ENCODE data around the gene FBXL20.
"Not testable (repeated sequence)": the region's sequence is repeated elsewhere in the genome, so short reads cannot be mapped to it uniquely, and the experiment has no call there.

Gene FBXL20

GRCh38 chr17:39376434-39376833, 25.0 kb downstream of the FBXL20 start:
- DNase-seq: no peak

GRCh38 chr17:39367805-39368204, 33.6 kb downstream of the FBXL20 start:
- DNase-seq: not testable (repeated sequence)

- no peak for DNase-seq
These were observed 35.6 kb downstream of the FBXL20 start for GRCh38 chr17:39365872-39366271.

- DNase-seq: no peak
These were observed 36.2 kb downstream of the FBXL20 start for GRCh38 chr17:39365242-39365641.

GRCh38 chr17:39364236-39365025, 37.0 kb downstream of the FBXL20 start:
- no peak for DNase-seq

- DNase-seq: no peak
These were observed 40.4 kb downstream of the FBXL20 start for GRCh38 chr17:39361064-39361463.

- DNase-seq: no peak
These were observed 40.9 kb downstream of the FBXL20 start for GRCh38 chr17:39360537-39360936.

- no peak for DNase-seq
These were observed 41.4 kb downstream of the FBXL20 start for GRCh38 chr17:39359994-39360393.

- no peak for DNase-seq
These were observed 43.4 kb downstream of the FBXL20 start for GRCh38 chr17:39357986-39358385.

GRCh38 chr17:39357488-39357887, 43.9 kb downstream of the FBXL20 start:
- no peak for DNase-seq

GRCh38 chr17:39352986-39353385, 48.4 kb downstream of the FBXL20 start:
- DNase-seq: no peak

GRCh38 chr17:39352511-39352910, 48.9 kb downstream of the FBXL20 start:
- no peak for DNase-seq

- no peak for DNase-seq
These were observed 49.9 kb downstream of the FBXL20 start for GRCh38 chr17:39351508-39351907.

GRCh38 chr17:39349246-39349645, 52.2 kb downstream of the FBXL20 start:
- DNase-seq: no peak

GRCh38 chr17:39346863-39347262, 54.6 kb downstream of the FBXL20 start:
- DNase-seq: not testable (repeated sequence)

GRCh38 chr17:39341541-39341940, 59.9 kb downstream of the FBXL20 start:
- DNase-seq: no peak

GRCh38 chr17:39340731-39341130, 60.7 kb downstream of the FBXL20 start:
- no peak for DNase-seq

GRCh38 chr17:39339272-39339671, 62.2 kb downstream of the FBXL20 start:
- no peak for DNase-seq

GRCh38 chr17:39337649-39338048, 63.8 kb downstream of the FBXL20 start:
- not testable (repeated sequence) for DNase-seq

GRCh38 chr17:39335704-39336223, 65.7 kb downstream of the FBXL20 start:
- DNase-seq: no peak

GRCh38 chr17:39334008-39334744, 67.2 kb downstream of the FBXL20 start:
- not testable (repeated sequence) for DNase-seq

GRCh38 chr17:39332092-39332491, 69.3 kb downstream of the FBXL20 start:
- DNase-seq: no peak

GRCh38 chr17:39328815-39329214, 72.6 kb downstream of the FBXL20 start:
- no peak for DNase-seq

- no peak for DNase-seq
These were observed 74.3 kb downstream of the FBXL20 start for GRCh38 chr17:39327109-39327508.

Data from CD4-positive, alpha-beta T cell treated with Interleukin-12 subunit alpha and Interleukin-12 subunit beta, for 1 hour (primary cell).